GM12872 (cell line): ENCODE measurements around the gene SWSAP1.

Experiments used
- CTCF ChIP-seq: IDR thresholded peaks from 3 replicates; pipeline ENCODE4 v1.5.1; 2011; ENCODE audit warnings: low read depth, mild to moderate bottlenecking, low read length, moderate library complexity; ENCODE audit not compliant: insufficient read depth

Gene SWSAP1

DNA sequence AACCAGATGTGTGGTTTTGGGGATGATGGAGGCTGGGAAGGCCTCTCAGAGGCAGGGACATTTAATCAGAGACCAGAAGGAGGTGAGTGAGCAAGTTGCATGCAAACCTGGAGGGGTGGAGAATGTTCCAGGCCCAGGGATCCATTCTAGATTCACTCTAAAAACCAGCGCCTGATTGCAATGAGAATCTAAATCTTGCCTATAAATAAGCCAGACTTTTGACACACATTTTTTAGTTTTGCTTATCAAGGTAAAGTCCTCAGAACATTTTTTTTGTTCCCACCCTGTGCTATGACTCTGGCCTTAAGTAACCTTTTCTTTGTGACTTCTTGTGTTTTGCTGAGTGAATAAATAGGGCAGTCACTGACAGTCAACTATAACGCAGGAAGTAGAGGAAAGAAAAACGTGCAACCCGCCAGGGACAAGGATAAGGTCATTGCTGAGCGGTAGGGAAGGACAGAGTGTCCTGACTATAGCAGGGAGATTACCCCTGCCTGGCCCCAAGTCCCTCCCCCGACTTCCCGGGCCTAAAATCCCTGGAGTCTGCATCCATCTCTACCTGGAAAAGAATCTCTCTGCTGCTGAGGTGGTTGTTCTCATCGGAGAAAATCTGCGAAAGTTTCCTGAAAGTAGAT, 30.2 kb downstream of the SWSAP1 start:
- no peak for TF ChIP-seq CTCF

- TF ChIP-seq CTCF = no peak
Measured at GRCh38 chr19:11405846-11406643, 31.6 kb downstream of the SWSAP1 start.

GRCh38 chr19:11408591-11408990, 34.1 kb downstream of the SWSAP1 start:
- no peak for TF ChIP-seq CTCF

- TF ChIP-seq CTCF = no peak
Measured at GRCh38 chr19:11410682-11411081, 36.2 kb downstream of the SWSAP1 start.

DNA sequence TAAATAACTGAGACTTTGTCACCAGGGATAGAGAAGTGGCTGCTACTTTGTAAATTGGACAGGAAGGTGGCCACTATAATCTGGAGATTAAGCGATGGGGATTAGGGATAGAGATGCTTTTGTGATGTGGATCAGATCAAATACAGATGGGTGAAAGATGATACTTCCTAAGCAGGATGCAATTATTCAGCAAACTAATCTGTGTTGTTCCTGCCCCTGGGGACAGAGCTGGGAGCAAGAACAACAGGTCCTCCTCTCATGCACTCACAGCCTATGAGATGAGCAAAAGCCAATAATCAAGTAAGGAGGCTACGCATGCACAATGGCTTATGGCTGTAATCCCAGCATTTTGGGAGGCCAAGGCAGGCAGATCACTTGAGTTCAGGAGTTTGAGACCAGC, 40.1 kb downstream of the SWSAP1 start:
- TF ChIP-seq CTCF = no peak

DNA sequence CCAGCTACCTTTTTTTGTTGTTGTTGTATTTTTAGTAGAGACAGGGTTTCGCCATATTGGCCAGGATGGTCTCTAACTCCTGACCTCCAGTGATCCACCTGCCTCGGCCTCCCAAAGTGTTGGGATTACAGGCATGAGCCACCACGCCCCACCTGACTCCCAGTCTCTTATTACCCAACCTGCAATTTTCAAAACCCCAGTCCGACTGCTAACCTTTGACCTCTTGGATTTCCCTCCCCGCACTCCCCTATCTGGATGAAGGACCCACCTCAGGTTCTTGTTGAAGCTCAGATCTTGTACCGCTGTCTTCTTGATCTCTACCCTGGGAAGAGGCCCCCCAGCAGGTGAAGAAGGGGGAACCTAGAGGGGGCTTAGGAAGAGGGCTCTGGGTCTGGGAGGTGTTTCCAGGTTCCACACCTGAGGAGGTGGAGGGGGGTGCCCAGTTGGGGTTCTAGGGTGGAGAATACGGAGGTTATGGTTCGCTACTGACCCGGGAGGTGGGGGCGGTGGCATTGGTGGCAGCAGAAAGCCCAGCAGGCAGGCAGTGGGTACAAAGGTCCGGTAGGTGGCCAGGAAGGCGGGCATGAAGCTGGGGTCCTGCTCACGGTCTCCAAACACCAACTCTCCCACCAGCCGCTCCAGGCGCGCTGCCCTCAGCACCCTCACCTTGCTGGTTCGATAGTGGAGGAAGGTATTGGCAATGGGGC, 42.0 kb downstream of the SWSAP1 start:
- no peak for TF ChIP-seq CTCF

DNA sequence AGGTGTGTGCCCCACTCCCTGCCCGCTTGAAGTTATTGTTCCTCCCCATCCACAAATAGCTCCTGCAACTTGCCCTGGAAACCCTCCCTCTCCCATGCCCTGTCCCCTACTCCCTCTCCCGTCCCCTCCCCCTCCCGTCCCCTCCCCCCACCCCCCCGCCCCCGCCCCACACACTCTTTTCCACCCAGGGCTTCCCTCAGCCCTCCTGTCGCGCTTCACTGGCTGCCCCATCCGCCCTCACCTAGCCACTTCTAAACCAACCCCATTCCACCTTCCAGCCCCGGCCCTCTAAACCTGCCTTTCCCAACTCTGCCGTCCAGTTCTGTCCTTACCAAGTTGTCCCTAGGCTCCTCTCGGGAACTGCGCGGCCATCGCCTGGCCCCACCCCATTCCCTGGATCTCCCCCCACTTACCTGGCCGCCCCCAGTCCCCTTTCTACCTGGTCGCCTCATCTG, 43.7 kb downstream of the SWSAP1 start:
- no peak for TF ChIP-seq CTCF
